PC-9 (cell line): ENCODE data around the gene MAPK1. TPM values are rescaled to one million over a fixed set of nuclear protein-coding genes. Genes with fewer than 3 reads are reported as not detected.
"Not testable (repeated sequence)": the region's sequence is repeated elsewhere in the genome, so short reads cannot be mapped to it uniquely, and the experiment has no call there.

Experiments
- BruUV-seq: library from RNA; stranded (reverse); fragments of 400-500 nt; replicated peaks from 2 replicates; lab custom pipeline; 2021; lab: Mats Ljungman, UMichigan
- CTCF ChIA-PET: fragments of 300-600 bp; sonication (Branson Sonifier 250); formaldehyde crosslinking; loops from one replicate; lab custom pipeline; 2022; ENCODE audit warnings: antibody characterized with exemption; lab: Charles Lee
- POLR2A ChIA-PET: fragments of 300-600 bp; sonication (Branson Sonifier 250); formaldehyde crosslinking; loops from one replicate; lab custom pipeline; 2022; ENCODE audit warnings: antibody characterized with exemption; ENCODE audit not compliant: unreplicated experiment; lab: Charles Lee
- DNase-seq, 2 experiments: peaks; one replicate each; pipeline versions ENCODE4 v3.0.0 to v3.0.0-alpha.2; 2015 to 2022; ENCODE audit warnings: mixed read lengths in 1 of 2
- H2AFZ ChIP-seq: fragments of 200-600 bp; sonication (generic); 2 replicates; pipeline ENCODE4 v1.8.1; 2017; ENCODE audit warnings: antibody characterized with exemption
- H3F3A ChIP-seq: fragments of 200-600 bp; sonication (generic); 2 replicates; pipeline ENCODE4 v1.8.1; 2017; ENCODE audit warnings: antibody characterized with exemption, mild to moderate bottlenecking, low read depth; ENCODE audit not compliant: insufficient read depth
- H3K27ac ChIP-seq: fragments of 200-600 bp; sonication (generic); 2 replicates; pipeline ENCODE4 v1.6.1; 2016; ENCODE audit warnings: mixed run types
- H3K27me3 ChIP-seq: fragments of 200-600 bp; sonication (generic); 2 replicates; pipeline ENCODE4 v1.6.1; 2016; ENCODE audit warnings: low read depth, mixed run types; ENCODE audit not compliant: insufficient read depth
- H3K36me3 ChIP-seq: fragments of 200-600 bp; sonication (generic); 2 replicates; pipeline ENCODE4 v1.6.1; 2016; ENCODE audit warnings: low read depth, mixed run types
- H3K4me1 ChIP-seq: fragments of 200-600 bp; sonication (generic); replicated peaks from 2 replicates; pipeline ENCODE4 v1.6.1; 2016; ENCODE audit warnings: mixed run types; ENCODE audit not compliant: insufficient read depth
- H3K4me2 ChIP-seq: fragments of 200-600 bp; sonication (generic); 2 replicates; pipeline ENCODE4 v1.6.1; 2017; ENCODE audit warnings: mixed run types
- H3K4me3 ChIP-seq: fragments of 200-600 bp; sonication (generic); 2 replicates; pipeline ENCODE4 v1.6.1; 2016; ENCODE audit warnings: mixed run types
- H3K79me2 ChIP-seq: fragments of 200-600 bp; sonication (generic); 2 replicates; pipeline ENCODE4 v1.6.1; 2017; ENCODE audit warnings: low read depth, mixed run types
- H3K9me2 ChIP-seq: fragments of 200-600 bp; sonication (generic); 2 replicates; pipeline ENCODE4 v1.8.1; 2017; ENCODE audit warnings: mild to moderate bottlenecking; ENCODE audit not compliant: insufficient read depth
- H3K9me3 ChIP-seq: fragments of 200-600 bp; sonication (generic); 2 replicates; pipeline ENCODE4 v1.8.1; 2016; ENCODE audit warnings: low read depth; ENCODE audit not compliant: insufficient read depth
- H4K20me1 ChIP-seq: fragments of 200-600 bp; sonication (generic); 2 replicates; pipeline ENCODE4 v1.8.1; 2017; ENCODE audit not compliant: insufficient read depth
- CTCF ChIP-seq: fragments of 200-600 bp; sonication (generic); conservative IDR thresholded peaks from 2 replicates; pipeline ENCODE4 v1.6.1; 2017; ENCODE audit warnings: mixed run types, antibody characterized with exemption, mild to moderate bottlenecking, moderate library complexity
- EZH2 ChIP-seq: fragments of 200-600 bp; sonication (generic); IDR thresholded peaks from 2 replicates; pipeline ENCODE4 v1.8.0; 2017; ENCODE audit warnings: antibody characterized with exemption, low read depth
- intact Hi-C: fragments of 100-400 bp; cut with micrococcal nuclease; formaldehyde crosslinking; loops from one replicate; pipeline ENCODE4 v1.10.0; 2022; ENCODE audit not compliant: unreplicated experiment
- total RNA-seq: library from RNA; stranded (reverse); gene quantifications from 2 replicates; pipeline ENCODE4 v1.2.3, GENCODE V29; 2021

The MAPK1 gene
- total RNA-seq, 1 experiment from 2014 or later = 82.8 TPM

- no peak overlapping the region for H3K27ac ChIP-seq
- no peaks in the 10 kb centered on the region for H4K20me1 ChIP-seq
- no peaks in the 10 kb centered on the region for H3K36me3 ChIP-seq
- TF ChIP-seq EZH2 = no peak
- no peak for TF ChIP-seq CTCF
- no peaks in the 10 kb centered on the region for H3F3A ChIP-seq
- no peak for DNase-seq
- intact Hi-C loops = no loop called here
- H3K4me3 ChIP-seq = no peak overlapping the region
- no peaks in the 10 kb centered on the region for H3K27me3 ChIP-seq
- no peaks in the 10 kb centered on the region for H3K9me2 ChIP-seq
- POLR2A ChIA-PET = interaction anchor here (0.6 to 0.7 kb wide), 2 partner anchors 27 to 260 kb away, joined by 8 to 9 read pairs; no protein-coding TSS in a partner anchor
- no peak overlapping the region for H3K4me2 ChIP-seq
- no peaks in the 10 kb centered on the region for H3K79me2 ChIP-seq
- no peaks in the 10 kb centered on the region for H3K9me3 ChIP-seq
- no peaks in the 10 kb centered on the region; the same call in 1 of the 2 replicates for H3K4me1 ChIP-seq
- H2AFZ ChIP-seq = no peak overlapping the region
- CTCF ChIA-PET = interaction anchor here (0.6 kb wide), 1 partner anchor 132 kb away, joined by 3 read pairs; no protein-coding TSS in a partner anchor
- BruUV-seq = no TSS peak
Observed at GRCh38 chr22:21753374-21754111, 113.9 kb downstream of the MAPK1 start.

DNA sequence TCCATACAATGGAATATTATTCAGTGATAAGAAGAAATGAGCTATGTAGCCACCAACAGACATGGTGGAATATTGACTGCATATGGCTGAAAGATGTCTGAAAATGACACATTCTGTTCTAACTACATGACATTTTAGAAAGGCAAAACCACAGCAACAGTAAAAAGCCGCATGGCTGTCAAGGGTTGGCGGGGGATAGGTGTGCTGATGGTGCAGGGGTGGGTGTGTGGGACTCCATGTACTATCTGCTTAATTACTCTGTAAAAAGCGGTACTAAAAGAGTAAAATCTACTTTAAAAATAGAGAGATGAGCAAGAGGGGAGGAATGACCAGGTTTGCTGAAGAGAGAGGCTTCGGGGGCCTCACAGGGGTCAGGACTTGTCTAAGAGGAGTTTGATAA, 115.2 kb downstream of the MAPK1 start:
- no peaks in the 10 kb centered on the region; the same call in 1 of the 2 replicates for H3K4me1 ChIP-seq
- no peaks in the 10 kb centered on the region for H3K27me3 ChIP-seq
- no peak overlapping the region for H3K27ac ChIP-seq
- intact Hi-C loops = no loop called here
- H3K4me3 ChIP-seq = no peak overlapping the region
- no TSS peak for BruUV-seq
- H3K9me3 ChIP-seq = no peaks in the 10 kb centered on the region
- H3K79me2 ChIP-seq = no peaks in the 10 kb centered on the region
- no peak for TF ChIP-seq CTCF
- no peak for TF ChIP-seq EZH2
- H3F3A ChIP-seq = no peaks in the 10 kb centered on the region
- ChIA-PET CTCF (no interaction called here), POLR2A (no interaction called here)
- no peaks in the 10 kb centered on the region for H4K20me1 ChIP-seq
- H3K4me2 ChIP-seq = no peak overlapping the region
- H2AFZ ChIP-seq = no peak overlapping the region
- no peaks in the 10 kb centered on the region for H3K36me3 ChIP-seq
- H3K9me2 ChIP-seq = no peaks in the 10 kb centered on the region
- no peak for DNase-seq

GRCh38 chr22:21745948-21746347, 121.5 kb downstream of the MAPK1 start:
- no peak overlapping the region for H3K4me3 ChIP-seq
- no peaks in the 10 kb centered on the region for H3K4me1 ChIP-seq
- TF ChIP-seq CTCF (no peak), EZH2 (no peak)
- H4K20me1 ChIP-seq = no peaks in the 10 kb centered on the region
- no peaks in the 10 kb centered on the region for H3K79me2 ChIP-seq
- no peaks in the 10 kb centered on the region for H3K27me3 ChIP-seq
- H3K9me3 ChIP-seq = no peaks in the 10 kb centered on the region
- H3K27ac ChIP-seq = no peak overlapping the region
- H2AFZ ChIP-seq = no peak overlapping the region
- no peak overlapping the region for H3K4me2 ChIP-seq
- no TSS peak for BruUV-seq
- DNase-seq = no peak
- intact Hi-C loops = no loop called here
- no peaks in the 10 kb centered on the region for H3F3A ChIP-seq
- no peaks in the 10 kb centered on the region for H3K9me2 ChIP-seq
- H3K36me3 ChIP-seq = no peaks in the 10 kb centered on the region
- ChIA-PET POLR2A (no interaction called here), CTCF (no interaction called here)

DNA sequence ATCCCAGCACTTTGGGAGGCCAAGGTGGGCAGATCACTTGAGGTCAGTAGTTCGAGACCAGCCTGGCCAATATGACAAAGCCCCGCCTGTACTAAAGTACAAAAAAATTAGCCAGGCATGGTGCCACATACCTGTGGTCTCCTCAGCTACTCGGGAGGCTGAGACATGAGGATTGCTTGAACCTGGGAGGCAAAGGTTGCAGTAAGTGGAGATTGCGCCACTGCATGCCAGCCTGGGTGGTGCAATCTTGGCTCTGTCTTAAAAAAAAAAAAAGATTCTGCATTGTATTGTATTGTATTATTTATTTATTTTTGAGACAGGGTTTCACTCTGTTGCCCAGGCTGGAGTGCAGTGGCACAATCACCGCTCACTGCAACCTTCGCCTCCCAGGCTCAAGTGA, 122.5 kb downstream of the MAPK1 start:
- H3K36me3 ChIP-seq, POLR2A ChIA-PET, H3K4me1 ChIP-seq, H4K20me1 ChIP-seq, H3K27me3 ChIP-seq, H2AFZ ChIP-seq, H3K27ac ChIP-seq, H3K9me3 ChIP-seq, BruUV-seq, H3K79me2 ChIP-seq, H3K9me2 ChIP-seq, H3K4me2 ChIP-seq, CTCF ChIA-PET, DNase-seq, intact Hi-C loops, H3F3A ChIP-seq, H3K4me3 ChIP-seq: not testable (repeated sequence)
